ENCODE results near the gene HS3ST1.
"Not testable (repeated sequence)": the region's sequence is repeated elsewhere in the genome, so short reads cannot be mapped to it uniquely, and the experiment has no call there.

The HS3ST1 gene

DNA sequence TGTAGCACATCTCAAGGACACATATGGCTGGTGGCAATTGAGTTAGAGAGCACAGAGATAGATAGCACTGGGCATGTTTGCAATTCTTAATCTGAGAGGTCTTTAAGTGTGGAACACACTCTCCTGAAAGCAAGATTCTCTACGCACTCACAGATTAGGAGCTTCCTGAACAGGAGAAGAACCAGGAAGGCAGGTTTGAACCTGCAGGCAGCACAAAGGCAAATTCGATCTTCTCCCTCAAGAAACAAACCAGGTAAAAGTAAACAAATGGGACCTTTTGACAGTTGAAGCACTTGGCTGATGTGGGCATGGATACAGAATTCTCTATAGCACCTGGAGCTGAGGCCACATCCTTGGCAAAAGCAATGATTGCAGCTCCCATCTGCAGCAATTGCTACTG lies 24.3 kb downstream of the HS3ST1 start:
- no peak for DNase-seq

DNA sequence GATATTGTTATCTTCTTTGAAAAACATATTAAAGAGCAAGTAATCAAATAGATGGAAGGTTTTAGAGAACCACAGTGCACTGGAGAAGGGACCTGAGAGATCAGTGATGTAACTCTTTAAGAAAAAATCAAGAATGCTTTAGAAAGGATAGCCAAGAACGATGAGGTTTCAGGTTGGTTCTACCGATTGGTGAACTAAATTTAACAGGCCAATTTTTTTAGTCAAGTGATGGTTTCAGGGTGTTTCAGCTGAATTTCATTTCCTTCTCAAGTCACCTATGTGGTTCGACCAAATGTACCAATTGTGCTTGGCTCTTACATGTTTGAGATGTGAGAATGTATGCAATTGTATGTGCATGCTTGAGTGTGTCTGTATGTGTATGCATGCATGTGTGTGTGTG lies 26.5 kb downstream of the HS3ST1 start:
- no peak for DNase-seq

- DNase-seq, result no peak
Observed at GRCh38 chr4:11399461-11399971, 29.2 kb downstream of the HS3ST1 start.

- no peak for DNase-seq
Observed at GRCh38 chr4:11397819-11398610, 30.7 kb downstream of the HS3ST1 start.

- no peak for DNase-seq
Observed at GRCh38 chr4:11397146-11397545, 31.5 kb downstream of the HS3ST1 start.

- DNase-seq, result no peak
Observed at GRCh38 chr4:11393551-11393950, 35.1 kb downstream of the HS3ST1 start.

- DNase-seq, result not testable (repeated sequence)
Observed at GRCh38 chr4:11384072-11384471, 44.6 kb downstream of the HS3ST1 start.

DNA sequence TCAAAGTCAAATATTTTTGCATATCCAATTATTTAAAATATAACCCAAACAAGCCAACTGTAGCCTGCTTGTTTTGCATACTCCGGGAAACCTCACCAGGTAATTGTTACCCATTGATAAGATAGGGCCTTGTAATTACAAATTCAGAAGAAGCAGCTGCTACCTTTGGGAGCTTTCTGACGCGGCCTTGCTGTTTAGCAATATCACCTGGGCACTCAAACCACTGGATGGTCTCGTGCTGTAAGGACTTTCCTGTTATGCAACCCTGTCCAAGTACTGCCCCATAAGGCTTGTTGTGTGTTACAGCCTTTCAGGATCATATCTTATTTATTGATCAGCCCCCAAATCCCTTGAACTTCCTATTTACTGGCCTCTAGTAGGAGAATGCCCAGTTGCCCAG lies 52.1 kb downstream of the HS3ST1 start:
- DNase-seq, result no peak

DNA sequence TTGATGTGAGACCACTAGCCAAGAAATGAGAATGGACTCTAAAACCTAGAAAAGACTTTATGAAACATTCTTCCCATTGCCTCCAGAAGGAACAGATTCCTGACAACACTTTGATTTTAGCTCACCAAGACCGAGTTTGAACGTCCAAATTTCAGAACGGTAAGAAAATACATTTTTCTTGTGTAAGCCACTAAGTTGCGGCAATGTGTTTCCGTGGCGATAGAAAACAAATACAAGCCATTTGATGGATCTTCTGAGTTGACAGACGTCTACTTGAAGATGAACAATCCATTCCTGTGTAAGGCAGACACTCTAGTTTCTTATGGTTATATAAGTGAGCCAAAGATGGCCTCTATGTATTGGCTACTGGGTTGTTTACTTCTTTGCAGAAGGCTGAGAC lies 52.5 kb downstream of the HS3ST1 start:
- DNase-seq, result no peak

DNA sequence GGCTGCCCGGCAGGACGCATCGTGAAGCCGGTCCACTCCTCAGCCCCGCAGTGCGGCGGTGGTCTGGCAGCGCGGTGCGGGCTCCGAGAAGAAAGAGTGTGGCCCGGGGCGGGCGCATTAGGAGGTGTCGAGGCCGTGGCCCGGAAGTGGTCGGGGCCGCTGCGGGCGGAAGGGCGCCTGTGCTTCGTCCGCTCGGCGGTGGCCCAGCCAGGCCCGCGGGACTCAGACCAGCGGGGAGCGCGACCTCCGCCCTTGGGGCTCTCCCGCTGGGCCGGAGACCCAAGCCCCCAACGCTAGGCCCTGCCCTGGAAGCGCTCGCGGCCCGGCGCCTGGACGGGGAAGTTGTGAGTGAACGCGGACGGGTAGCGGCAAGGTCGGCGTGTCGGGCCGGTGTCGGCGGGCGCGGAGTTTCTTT lies 60.0 kb downstream of the HS3ST1 start:
- DNase-seq, result peak in 3 of 56 donors; percentile 0 to 2 (median 2)

DNA sequence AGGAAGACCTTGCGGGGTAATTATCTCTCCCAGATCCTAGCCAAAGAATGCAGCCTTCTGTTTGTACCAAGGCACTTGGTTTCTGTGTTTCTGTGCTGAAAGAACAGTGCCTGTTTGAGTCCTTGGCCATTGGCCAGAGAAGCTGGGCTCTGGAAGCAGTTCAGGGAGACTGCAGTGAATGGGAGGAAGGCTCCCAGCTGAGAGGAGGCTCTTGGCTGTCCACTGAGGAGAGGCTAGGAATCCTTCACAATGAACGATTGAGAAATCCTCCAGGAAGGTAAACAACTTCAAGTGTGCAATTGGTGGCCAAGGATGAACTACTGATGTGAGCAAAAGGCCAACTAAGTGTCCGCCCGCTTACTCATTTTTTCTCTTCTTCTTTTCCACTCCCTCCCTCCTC lies 61.3 kb downstream of the HS3ST1 start:
- peak in 51 of 56 donors; percentile 7 to 78 (median 48) for DNase-seq

- DNase-seq, result no peak
Observed at GRCh38 chr4:11366859-11367258, 61.8 kb downstream of the HS3ST1 start.

DNA sequence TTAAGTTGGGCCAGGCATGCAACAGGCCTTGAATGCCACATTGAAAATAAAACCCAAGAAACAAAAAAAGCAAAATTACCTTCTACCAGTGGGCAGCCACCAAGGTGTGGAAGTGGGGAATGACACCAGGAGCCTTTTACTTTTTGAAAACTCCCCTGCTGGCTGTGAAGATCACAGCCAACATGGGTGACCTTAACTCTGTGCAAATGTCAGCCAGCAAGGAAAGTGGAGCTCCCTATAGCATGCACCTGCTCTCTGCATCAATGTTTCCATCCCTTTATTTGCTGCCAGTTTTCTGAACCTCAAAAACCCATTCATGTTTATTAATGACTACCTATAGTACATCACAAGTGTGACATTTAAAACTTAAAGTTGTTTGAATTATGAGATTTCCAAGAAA lies 63.7 kb downstream of the HS3ST1 start:
- DNase-seq, result no peak

DNA sequence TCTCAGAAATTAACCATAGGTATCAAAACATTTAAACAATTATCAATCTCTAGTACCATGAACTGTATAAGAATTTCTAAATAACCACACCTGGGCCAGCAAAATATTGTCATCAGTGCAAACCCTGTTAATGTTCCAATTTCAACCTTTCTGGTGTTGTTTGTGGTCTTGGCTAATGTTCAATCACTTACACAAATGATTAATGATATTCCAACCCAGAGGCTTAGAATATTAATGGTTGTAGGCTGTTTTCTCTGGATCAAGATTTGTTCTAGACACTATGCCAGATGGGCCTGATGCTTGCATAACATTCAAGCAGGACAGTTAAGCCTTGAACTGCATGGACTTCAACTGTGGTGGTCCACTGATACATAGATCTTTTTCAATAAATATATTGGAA lies 69.1 kb downstream of the HS3ST1 start:
- no peak for DNase-seq

GRCh38 chr4:11355226-11355625 lies 73.5 kb downstream of the HS3ST1 start:
- DNase-seq, result no peak

GRCh38 chr4:11354531-11354930 lies 74.2 kb downstream of the HS3ST1 start:
- DNase-seq, result no peak

DNA sequence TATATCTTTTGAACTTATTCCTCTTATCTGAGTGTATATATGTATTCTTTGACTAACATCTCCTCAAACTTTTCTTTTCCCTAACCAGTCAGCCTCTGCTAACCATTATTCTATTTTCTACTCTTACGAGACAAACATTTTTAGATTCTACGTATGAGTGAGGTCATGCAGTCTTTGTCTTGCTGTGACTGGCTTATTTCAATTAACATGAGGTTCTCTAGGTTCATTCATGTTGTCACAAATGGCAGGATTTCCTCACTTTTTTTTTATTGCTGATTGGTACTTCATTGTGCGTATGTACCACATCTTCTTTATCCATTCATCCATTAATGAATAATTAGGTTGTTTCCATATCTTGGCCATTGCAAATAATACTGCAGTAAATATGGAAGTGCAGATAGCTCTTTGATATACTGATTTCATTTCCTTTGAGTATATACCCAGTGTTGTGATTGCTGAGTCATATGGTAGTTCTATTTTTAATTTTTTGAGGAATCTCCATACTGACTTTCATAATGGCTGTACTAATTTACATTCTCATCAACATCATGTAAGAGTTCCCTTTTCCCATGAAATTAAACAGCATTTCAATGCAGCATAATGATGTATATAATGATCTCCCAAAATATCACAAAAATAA lies 80.1 kb downstream of the HS3ST1 start:
- DNase-seq, result no peak

DNA sequence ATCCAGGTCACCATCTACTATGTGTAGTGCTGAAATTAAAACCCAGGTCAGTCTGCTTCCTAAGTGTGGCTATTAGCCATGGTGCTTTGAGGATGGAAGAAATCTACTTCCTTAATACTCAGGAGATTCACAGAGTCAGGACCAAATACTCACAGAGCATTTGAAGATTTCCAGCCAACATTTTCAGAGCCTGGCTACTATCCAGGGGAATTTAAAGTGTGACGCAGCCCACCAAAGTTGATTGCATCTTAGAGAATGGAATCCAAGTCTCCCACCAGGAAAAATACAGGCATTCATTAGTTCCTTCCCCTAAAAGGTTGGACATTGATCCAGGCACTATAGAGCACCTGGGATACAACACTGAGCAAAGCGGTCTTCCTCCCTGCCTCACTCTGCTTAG lies 83.8 kb downstream of the HS3ST1 start:
- no peak for DNase-seq

GRCh38 chr4:11343536-11343935 lies 85.2 kb downstream of the HS3ST1 start:
- DNase-seq, result no peak
